SHP77 (cell line): ENCODE data around the gene ZC3H12D.

ENCODE experiments used
- DNase-seq, 2 experiments: peaks; one replicate each; lab custom pipeline; 2025; lab: John Stamatoyannopoulos, UW

The ZC3H12D gene

GRCh38 chr6:149414821-149415220 is 70.0 kb downstream of the ZC3H12D start:
- no peak for DNase-seq

- no peak for DNase-seq
Observed at GRCh38 chr6:149414009-149414408, 70.8 kb downstream of the ZC3H12D start.

GRCh38 chr6:149410557-149410956 is 74.3 kb downstream of the ZC3H12D start:
- no peak for DNase-seq

DNA sequence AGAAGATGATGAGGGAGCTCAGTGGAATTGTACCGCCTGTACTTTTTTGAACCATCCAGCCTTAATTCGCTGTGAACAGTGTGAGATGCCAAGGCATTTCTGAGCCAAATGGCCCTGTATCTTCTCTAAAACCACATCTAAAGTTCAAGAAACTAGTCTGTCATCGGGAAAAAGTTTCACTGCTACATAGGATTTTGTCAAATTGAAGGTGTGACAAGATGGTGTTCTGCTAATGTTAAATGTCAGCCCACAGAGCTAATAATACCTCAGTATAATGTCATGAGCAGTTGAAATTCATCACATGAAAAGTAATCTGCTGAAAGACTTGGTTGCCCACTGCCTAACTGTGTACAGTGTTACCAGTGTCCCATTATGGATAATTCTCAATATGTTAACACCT is 75.2 kb downstream of the ZC3H12D start:
- no peak for DNase-seq

DNA sequence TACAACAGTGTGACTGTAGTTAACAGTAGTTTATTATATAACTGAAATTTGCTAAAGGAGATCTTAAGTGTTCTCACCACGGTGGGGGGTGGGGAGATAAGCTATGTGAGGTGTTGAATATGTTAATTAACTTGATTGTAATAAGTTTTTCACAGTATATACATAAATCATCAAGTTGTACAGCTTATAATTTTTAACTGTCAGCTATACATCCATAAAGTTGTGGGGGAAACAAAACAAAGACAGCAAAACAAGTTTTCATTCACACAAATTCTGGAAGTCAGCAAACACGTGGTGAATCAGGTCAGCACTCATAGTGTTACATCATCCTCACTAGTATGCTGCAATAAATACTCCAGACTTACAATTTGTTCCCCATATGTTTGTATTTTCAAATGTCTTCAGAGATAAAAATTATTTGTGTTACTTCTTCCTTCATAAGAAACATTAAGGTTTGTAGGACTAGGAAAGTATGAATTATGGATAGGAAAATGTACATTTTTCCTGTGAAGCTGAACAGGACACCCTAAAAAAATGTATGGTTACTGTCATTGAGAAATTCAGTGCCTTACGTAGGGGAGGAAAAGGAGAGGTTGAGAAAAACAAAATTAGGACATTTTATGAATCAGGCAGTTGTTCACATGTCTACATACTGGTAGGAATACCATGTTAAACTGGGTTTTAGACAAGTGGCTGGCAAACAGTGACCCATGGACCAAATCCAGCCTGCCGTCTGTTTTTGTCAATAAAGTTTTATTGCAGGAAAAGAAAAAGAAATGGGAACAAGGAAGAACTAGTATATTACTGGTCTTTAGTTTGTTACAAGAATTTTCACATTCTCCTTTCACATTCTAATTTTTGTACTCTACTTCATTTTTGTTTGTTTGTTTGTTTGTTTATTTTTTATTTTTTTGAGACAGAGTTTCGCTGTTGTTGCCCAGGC is 78.7 kb downstream of the ZC3H12D start:
- DNase-seq: no peak

GRCh38 chr6:149403534-149403933 is 81.3 kb downstream of the ZC3H12D start:
- DNase-seq: no peak

- no peak for DNase-seq
Observed at GRCh38 chr6:149400050-149400449, 84.8 kb downstream of the ZC3H12D start, which contains the start of gene SUMO4. Gene SUMO4 (plus strand): TSS chr6:149400262. CDS start chr6:149400392, 130 bp downstream.

- DNase-seq: no peak
Observed at GRCh38 chr6:149397384-149397783, 87.4 kb downstream of the ZC3H12D start.
